ENCODE data around the gene ATP7B.
A peak's percentile ranks its signal among the peaks of the same experiment; 100 is the strongest.

Gene ATP7B

GRCh38 chr13:51942189-51942588, 69.1 kb downstream of the ATP7B start:
- peak; percentile 31 for DNase-seq

GRCh38 chr13:51938454-51938853, 72.8 kb downstream of the ATP7B start:
- DNase-seq = no peak

GRCh38 chr13:51937320-51938290, 73.6 kb downstream of the ATP7B start:
- DNase-seq = no peak

- DNase-seq = no peak
These were observed 75.7 kb downstream of the ATP7B start for GRCh38 chr13:51935326-51936171.

GRCh38 chr13:51934461-51935087, 76.7 kb downstream of the ATP7B start:
- no peak for DNase-seq

GRCh38 chr13:51933466-51934058, 77.7 kb downstream of the ATP7B start:
- DNase-seq = no peak

- DNase-seq = no peak
These were observed 79.0 kb downstream of the ATP7B start for GRCh38 chr13:51932231-51932630.

- no peak for DNase-seq
These were observed 79.6 kb downstream of the ATP7B start for GRCh38 chr13:51931606-51932005.

- no peak for DNase-seq
These were observed 81.6 kb downstream of the ATP7B start for GRCh38 chr13:51929699-51930098.

GRCh38 chr13:51928231-51928630, 83.0 kb downstream of the ATP7B start:
- no peak for DNase-seq

GRCh38 chr13:51927129-51927528, 84.1 kb downstream of the ATP7B start:
- DNase-seq = no peak

GRCh38 chr13:51926528-51926885, 84.7 kb downstream of the ATP7B start:
- no peak for DNase-seq

GRCh38 chr13:51925865-51926527, 85.3 kb downstream of the ATP7B start:
- DNase-seq = no peak

GRCh38 chr13:51924756-51925544, 86.3 kb downstream of the ATP7B start:
- no peak for DNase-seq

GRCh38 chr13:51923983-51924539, 87.2 kb downstream of the ATP7B start:
- DNase-seq = peak; percentile 29

GRCh38 chr13:51922771-51923480, 88.3 kb downstream of the ATP7B start:
- no peak for DNase-seq

GRCh38 chr13:51921790-51922740, 89.2 kb downstream of the ATP7B start:
- no peak for DNase-seq

- DNase-seq = no peak
These were observed 90.5 kb downstream of the ATP7B start for GRCh38 chr13:51920786-51921185.

- DNase-seq = no peak
These were observed 91.0 kb downstream of the ATP7B start for GRCh38 chr13:51920267-51920666.
